Loucy (cell line): ENCODE results near the gene PAQR9.

Experiments used
- EZH2phosphoT487 ChIP-seq: fragments of 200-600 bp; IDR thresholded peaks from 2 replicates; pipeline ENCODE4 v1.6.1; 2018; ENCODE audit warnings: antibody characterized with exemption, mild to moderate bottlenecking, moderate library complexity, borderline replicate concordance
- TF ChIP-seq, protein P1 (sequence below): fragments of 200-600 bp; sonication (generic); conservative IDR thresholded peaks from 2 replicates; pipeline ENCODE4 v1.5.1; 2014; ENCODE audit warnings: mild to moderate bottlenecking, antibody characterized with exemption, low read length

DNA sequence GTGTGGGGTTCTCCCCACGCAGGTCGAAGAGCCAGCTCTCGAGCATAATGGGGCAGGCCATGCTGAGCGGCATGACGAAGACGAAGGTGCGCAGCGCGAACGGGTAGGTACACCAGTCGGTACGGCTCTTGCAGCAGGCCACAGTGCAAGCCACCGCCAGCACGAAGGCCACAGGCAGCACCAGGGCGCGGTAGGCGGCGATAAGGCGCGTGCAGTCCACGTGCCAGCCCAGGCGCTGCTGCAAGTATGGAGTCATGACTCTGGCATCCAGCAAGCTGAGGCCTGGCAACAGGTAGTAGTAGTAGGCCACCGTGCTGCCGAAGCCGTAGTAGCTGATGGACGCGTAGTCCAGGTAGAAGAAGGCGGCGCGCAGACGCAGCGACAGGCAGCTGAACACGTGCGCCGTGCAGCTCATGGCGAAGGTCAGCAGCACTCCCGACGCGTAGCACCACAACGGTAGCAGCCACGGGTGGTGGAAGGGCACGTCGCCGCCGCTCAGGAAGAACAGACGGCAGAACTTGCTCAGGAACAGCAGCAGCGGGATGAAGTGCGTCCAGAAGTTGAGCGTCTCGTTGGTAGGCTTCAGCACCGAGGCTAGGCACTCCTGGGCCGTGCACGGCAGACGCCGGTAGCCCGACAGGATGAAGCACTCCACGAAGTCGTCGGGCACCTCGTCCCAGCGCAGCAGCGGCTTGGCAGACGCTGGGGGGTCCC, 797 bp downstream of the PAQR9 start:
- TF ChIP-seq, protein P1, sequence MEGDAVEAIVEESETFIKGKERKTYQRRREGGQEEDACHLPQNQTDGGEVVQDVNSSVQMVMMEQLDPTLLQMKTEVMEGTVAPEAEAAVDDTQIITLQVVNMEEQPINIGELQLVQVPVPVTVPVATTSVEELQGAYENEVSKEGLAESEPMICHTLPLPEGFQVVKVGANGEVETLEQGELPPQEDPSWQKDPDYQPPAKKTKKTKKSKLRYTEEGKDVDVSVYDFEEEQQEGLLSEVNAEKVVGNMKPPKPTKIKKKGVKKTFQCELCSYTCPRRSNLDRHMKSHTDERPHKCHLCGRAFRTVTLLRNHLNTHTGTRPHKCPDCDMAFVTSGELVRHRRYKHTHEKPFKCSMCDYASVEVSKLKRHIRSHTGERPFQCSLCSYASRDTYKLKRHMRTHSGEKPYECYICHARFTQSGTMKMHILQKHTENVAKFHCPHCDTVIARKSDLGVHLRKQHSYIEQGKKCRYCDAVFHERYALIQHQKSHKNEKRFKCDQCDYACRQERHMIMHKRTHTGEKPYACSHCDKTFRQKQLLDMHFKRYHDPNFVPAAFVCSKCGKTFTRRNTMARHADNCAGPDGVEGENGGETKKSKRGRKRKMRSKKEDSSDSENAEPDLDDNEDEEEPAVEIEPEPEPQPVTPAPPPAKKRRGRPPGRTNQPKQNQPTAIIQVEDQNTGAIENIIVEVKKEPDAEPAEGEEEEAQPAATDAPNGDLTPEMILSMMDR: no peak
- TF ChIP-seq EZH2phosphoT487: no peak
